ENCODE data around the gene TMEM214.

- TF ChIP-seq CTCF (IDR thresholded peaks at IDR 0.05) (no peak), POLR2A (IDR thresholded peaks at IDR 0.05) (no peak)
Measured at GRCh38 chr2:27040282-27040681, 7.5 kb downstream of the TMEM214 start.

Data from stomach (tissue), 4 donors.